GM23338 (cell line): ENCODE results near the gene ALDH1B1. TPM values are rescaled to one million over a fixed set of nuclear protein-coding genes. Genes with fewer than 3 reads are reported as not detected.

Experiments
- ATAC-seq: fragments of 200-7000 bp; cut with Tn5 transposase; 3 replicates; pipeline ENCODE4 v1.9.1; 2020
- DNase-seq: peaks from one replicate; pipeline ENCODE4 v3.0.0-alpha.2; 2015; ENCODE audit warnings: low spot score
- H2AFZ ChIP-seq: fragments of 200-600 bp; sonication (generic); 2 replicates; pipeline ENCODE4 v1.8.0; 2016; ENCODE audit warnings: antibody characterized with exemption, mild to moderate bottlenecking, moderate library complexity
- H3F3A ChIP-seq: fragments of 200-600 bp; sonication (generic); replicated peaks from 2 replicates; pipeline ENCODE4 v1.8.0; 2017; ENCODE audit warnings: antibody characterized with exemption, mixed run types, low read depth
- H3K27ac ChIP-seq: fragments of 200-600 bp; sonication (generic); 2 replicates; pipeline ENCODE4 v1.6.1; 2016; ENCODE audit warnings: low read depth
- H3K27me3 ChIP-seq: fragments of 200-600 bp; sonication (generic); 2 replicates; pipeline ENCODE4 v1.8.0; 2016; ENCODE audit warnings: mild to moderate bottlenecking, mixed run types, moderate library complexity; ENCODE audit not compliant: insufficient read depth
- H3K36me3 ChIP-seq: fragments of 200-600 bp; sonication (generic); 2 replicates; pipeline ENCODE4 v1.8.0; 2016; ENCODE audit warnings: mild to moderate bottlenecking; ENCODE audit not compliant: insufficient read depth
- H3K4me1 ChIP-seq: fragments of 200-600 bp; sonication (generic); 2 replicates; pipeline ENCODE4 v1.8.0; 2016; ENCODE audit warnings: mild to moderate bottlenecking, moderate library complexity; ENCODE audit not compliant: insufficient read depth
- H3K4me2 ChIP-seq: fragments of 200-600 bp; sonication (generic); 2 replicates; pipeline ENCODE4 v1.7.1; 2017; ENCODE audit warnings: mixed run types
- H3K4me3 ChIP-seq: fragments of 200-600 bp; sonication (generic); 2 replicates; pipeline ENCODE4 v1.6.1; 2016; ENCODE audit warnings: mixed run types
- H3K79me2 ChIP-seq: fragments of 200-600 bp; sonication (generic); replicated peaks from 2 replicates; pipeline ENCODE4 v1.8.0; 2017; ENCODE audit warnings: mild to moderate bottlenecking; ENCODE audit not compliant: insufficient read depth
- H3K9me2 ChIP-seq: fragments of 200-600 bp; sonication (generic); 2 replicates; pipeline ENCODE4 v1.8.0; 2017; ENCODE audit not compliant: insufficient read depth
- H4K20me1 ChIP-seq: fragments of 200-600 bp; sonication (generic); replicated peaks from 2 replicates; pipeline ENCODE4 v1.8.0; 2017; ENCODE audit warnings: mild to moderate bottlenecking; ENCODE audit not compliant: insufficient read depth
- H3K27ac Mint-ChIP-seq: 2 replicates; pipeline ENCODE4 v1.8.0; 2020; ENCODE audit warnings: inconsistent platforms, mild to moderate bottlenecking, moderate library complexity, mixed read lengths
- H3K27me3 Mint-ChIP-seq: 3 replicates; pipeline ENCODE4 v1.8.0; 2022; ENCODE audit warnings: low read depth, mild to moderate bottlenecking, moderate library complexity, mixed read lengths, inconsistent platforms; ENCODE audit not compliant: insufficient read depth, poor library complexity
- H3K36me3 Mint-ChIP-seq: 3 replicates; pipeline ENCODE4 v1.8.0; 2021; ENCODE audit warnings: low read depth, mild to moderate bottlenecking, inconsistent platforms, moderate library complexity, mixed read lengths
- H3K4me1 Mint-ChIP-seq: 3 replicates; pipeline ENCODE4 v1.8.0; 2020; ENCODE audit warnings: mild to moderate bottlenecking, inconsistent platforms, mixed read lengths
- H3K4me3 Mint-ChIP-seq: 3 replicates; pipeline ENCODE4 v1.8.0; 2021; ENCODE audit warnings: moderate library complexity, mild to moderate bottlenecking, inconsistent platforms, mixed read lengths
- H3K9me3 Mint-ChIP-seq: 3 replicates; pipeline ENCODE4 v1.8.0; 2020; ENCODE audit warnings: moderate library complexity, mild to moderate bottlenecking, inconsistent platforms, mixed read lengths
- CREB1 ChIP-seq: fragments of 250-450 bp; sonication (Bioruptor Pico); IDR thresholded peaks from 2 replicates; pipeline ENCODE4 v1.5.0; 2020; ENCODE audit warnings: low read depth, mild to moderate bottlenecking, moderate library complexity
- EZH2 ChIP-seq: fragments of 200-600 bp; sonication (generic); IDR thresholded peaks from one replicate; pipeline ENCODE4 v1.8.0; 2017; ENCODE audit warnings: antibody characterized with exemption, mild to moderate bottlenecking, low read depth; ENCODE audit not compliant: unreplicated experiment
- EZH2phosphoT487 ChIP-seq: fragments of 200-600 bp; sonication (generic); IDR thresholded peaks from one replicate; pipeline ENCODE4 v1.8.1; 2018; ENCODE audit warnings: antibody characterized with exemption; ENCODE audit not compliant: unreplicated experiment
- JUNB ChIP-seq: IDR thresholded peaks from one replicate; pipeline ENCODE4 v1.6.1; 2016; ENCODE audit warnings: antibody characterized with exemption; ENCODE audit not compliant: unreplicated experiment
- NANOG ChIP-seq: IDR thresholded peaks from 2 replicates; pipeline ENCODE4 v1.6.1; 2016; ENCODE audit warnings: antibody characterized with exemption, borderline replicate concordance
- POLR2AphosphoS5 ChIP-seq: IDR thresholded peaks from 2 replicates; pipeline ENCODE4 v1.6.1; 2016; ENCODE audit warnings: antibody characterized with exemption, low read depth
- STAT1 ChIP-seq: IDR thresholded peaks from one replicate; pipeline ENCODE4 v1.6.1; 2016; ENCODE audit warnings: antibody characterized with exemption; ENCODE audit not compliant: unreplicated experiment
- ZNF114 ChIP-seq: fragments of 250-450 bp; sonication (Bioruptor Pico); IDR thresholded peaks from 2 replicates; pipeline ENCODE4 v1.5.0; 2020; ENCODE audit warnings: mild to moderate bottlenecking, moderate library complexity
- ZNF331 ChIP-seq: fragments of 250-450 bp; sonication (Bioruptor Pico); IDR thresholded peaks from 2 replicates; pipeline ENCODE4 v1.5.0; 2020; ENCODE audit warnings: low read depth, mild to moderate bottlenecking, moderate library complexity
- polyA plus RNA-seq: library from polyadenylated mRNA; unstranded; fragments of >200 nt; fragmentation: Nextera tagmentation; extraction: Ambion mirVana; gene quantifications from 2 replicates; pipeline ENCODE4 v1.2.1, GENCODE V29; 2016
- total RNA-seq: library from RNA; depleted of rRNA; stranded (reverse); fragments of >200 nt; shearing (Covaris generic); gene quantifications from 2 replicates; pipeline ENCODE4 v1.2.3, GENCODE V29; 2014
- TF ChIP-seq, protein P1 (sequence below): IDR thresholded peaks from 2 replicates; pipeline ENCODE4 v1.6.1; 2016; ENCODE audit warnings: antibody characterized with exemption
- TF ChIP-seq, protein P2 (sequence below), 2 experiments: fragments of 200-600 bp in 1 of 2; sonication (generic) in 1 of 2; conservative IDR thresholded peaks; 2 replicates each; pipeline versions ENCODE4 v1.5.1 to v1.6.1; 2016 to 2017; ENCODE audit warnings: antibody characterized with exemption in 2 of 2, low read depth in 2 of 2, mild to moderate bottlenecking in 2 of 2, moderate library complexity in 1 of 2
- TF ChIP-seq, protein P3 (sequence below): IDR thresholded peaks from one replicate; pipeline ENCODE4 v1.6.1; 2018; ENCODE audit warnings: antibody characterized with exemption; ENCODE audit not compliant: unreplicated experiment
- TF ChIP-seq, protein P4 (sequence below): fragments of 250-450 bp; sonication (Bioruptor Pico); IDR thresholded peaks from 2 replicates; pipeline ENCODE4 v1.5.0; 2020; ENCODE audit warnings: mild to moderate bottlenecking, moderate library complexity

ALDH1B1 gene
- total and polyA plus RNA-seq, 2 experiments from 2014 or later = 37.5 to 74.8 TPM

DNA sequence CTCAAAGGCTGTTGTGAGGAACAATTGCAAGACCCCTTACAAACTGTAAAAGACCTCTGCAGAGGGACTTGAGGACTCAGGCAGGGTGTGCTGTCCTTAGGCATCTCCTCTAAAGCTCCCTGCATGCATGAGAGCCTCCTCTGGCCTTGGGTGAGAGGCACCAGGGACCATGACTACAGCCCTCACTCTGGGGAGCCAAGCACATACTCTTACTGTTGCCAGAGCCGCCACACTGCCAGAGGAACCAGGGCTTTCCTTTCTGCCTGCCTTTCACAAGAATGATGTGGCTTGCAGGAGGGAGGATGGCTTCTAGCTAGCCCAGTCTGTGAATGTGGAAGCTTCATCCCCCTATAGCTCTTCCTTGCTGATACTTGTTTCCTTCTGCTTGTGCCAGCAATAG is 25.9 kb downstream of the ALDH1B1 start:
- H3K36me3 ChIP-seq = no peaks in the 10 kb centered on the region
- H3K4me2 ChIP-seq = no peak overlapping the region
- Mint-ChIP-seq H3K27ac (no peak overlapping the region), H3K9me3 (no peaks in the 10 kb centered on the region), H3K36me3 (no peaks in the 10 kb centered on the region), H3K4me1 (peaks cover 56% of the 10 kb centered on the region), H3K27me3 (peaks cover 20% of the 10 kb centered on the region), H3K4me3 (no peak overlapping the region)
- H4K20me1 ChIP-seq = no peaks in the 10 kb centered on the region
- no peak overlapping the region for H2AFZ ChIP-seq
- no peak overlapping the region for H3K27ac ChIP-seq
- H3F3A ChIP-seq = peaks cover 4% of the 10 kb centered on the region; the same call in 1 of the 2 replicates
- H3K27me3 ChIP-seq = peaks cover 13% of the 10 kb centered on the region
- no peaks in the 10 kb centered on the region for H3K9me2 ChIP-seq
- DNase-seq (no peak), ATAC-seq (no peak)
- H3K4me1 ChIP-seq = peaks cover 23% of the 10 kb centered on the region
- H3K79me2 ChIP-seq = no peaks in the 10 kb centered on the region
- H3K4me3 ChIP-seq = no peak overlapping the region
- TF ChIP-seq POLR2AphosphoS5 (no peak), EZH2phosphoT487 (no peak), CREB1 (CRISPR knock-in tag) (no peak), ZNF331 (no peak), STAT1 (no peak), EZH2 (no peak), JUNB (no peak), ZNF114 (no peak), NANOG (no peak)
- TF ChIP-seq, protein P1, sequence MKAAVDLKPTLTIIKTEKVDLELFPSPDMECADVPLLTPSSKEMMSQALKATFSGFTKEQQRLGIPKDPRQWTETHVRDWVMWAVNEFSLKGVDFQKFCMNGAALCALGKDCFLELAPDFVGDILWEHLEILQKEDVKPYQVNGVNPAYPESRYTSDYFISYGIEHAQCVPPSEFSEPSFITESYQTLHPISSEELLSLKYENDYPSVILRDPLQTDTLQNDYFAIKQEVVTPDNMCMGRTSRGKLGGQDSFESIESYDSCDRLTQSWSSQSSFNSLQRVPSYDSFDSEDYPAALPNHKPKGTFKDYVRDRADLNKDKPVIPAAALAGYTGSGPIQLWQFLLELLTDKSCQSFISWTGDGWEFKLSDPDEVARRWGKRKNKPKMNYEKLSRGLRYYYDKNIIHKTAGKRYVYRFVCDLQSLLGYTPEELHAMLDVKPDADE = no peak
- TF ChIP-seq, protein P2, sequence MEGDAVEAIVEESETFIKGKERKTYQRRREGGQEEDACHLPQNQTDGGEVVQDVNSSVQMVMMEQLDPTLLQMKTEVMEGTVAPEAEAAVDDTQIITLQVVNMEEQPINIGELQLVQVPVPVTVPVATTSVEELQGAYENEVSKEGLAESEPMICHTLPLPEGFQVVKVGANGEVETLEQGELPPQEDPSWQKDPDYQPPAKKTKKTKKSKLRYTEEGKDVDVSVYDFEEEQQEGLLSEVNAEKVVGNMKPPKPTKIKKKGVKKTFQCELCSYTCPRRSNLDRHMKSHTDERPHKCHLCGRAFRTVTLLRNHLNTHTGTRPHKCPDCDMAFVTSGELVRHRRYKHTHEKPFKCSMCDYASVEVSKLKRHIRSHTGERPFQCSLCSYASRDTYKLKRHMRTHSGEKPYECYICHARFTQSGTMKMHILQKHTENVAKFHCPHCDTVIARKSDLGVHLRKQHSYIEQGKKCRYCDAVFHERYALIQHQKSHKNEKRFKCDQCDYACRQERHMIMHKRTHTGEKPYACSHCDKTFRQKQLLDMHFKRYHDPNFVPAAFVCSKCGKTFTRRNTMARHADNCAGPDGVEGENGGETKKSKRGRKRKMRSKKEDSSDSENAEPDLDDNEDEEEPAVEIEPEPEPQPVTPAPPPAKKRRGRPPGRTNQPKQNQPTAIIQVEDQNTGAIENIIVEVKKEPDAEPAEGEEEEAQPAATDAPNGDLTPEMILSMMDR (conservative IDR thresholded peaks at IDR 0.05; ENCODE audit: low read depth in 2 of 2) = no peak
- TF ChIP-seq, protein P3, sequence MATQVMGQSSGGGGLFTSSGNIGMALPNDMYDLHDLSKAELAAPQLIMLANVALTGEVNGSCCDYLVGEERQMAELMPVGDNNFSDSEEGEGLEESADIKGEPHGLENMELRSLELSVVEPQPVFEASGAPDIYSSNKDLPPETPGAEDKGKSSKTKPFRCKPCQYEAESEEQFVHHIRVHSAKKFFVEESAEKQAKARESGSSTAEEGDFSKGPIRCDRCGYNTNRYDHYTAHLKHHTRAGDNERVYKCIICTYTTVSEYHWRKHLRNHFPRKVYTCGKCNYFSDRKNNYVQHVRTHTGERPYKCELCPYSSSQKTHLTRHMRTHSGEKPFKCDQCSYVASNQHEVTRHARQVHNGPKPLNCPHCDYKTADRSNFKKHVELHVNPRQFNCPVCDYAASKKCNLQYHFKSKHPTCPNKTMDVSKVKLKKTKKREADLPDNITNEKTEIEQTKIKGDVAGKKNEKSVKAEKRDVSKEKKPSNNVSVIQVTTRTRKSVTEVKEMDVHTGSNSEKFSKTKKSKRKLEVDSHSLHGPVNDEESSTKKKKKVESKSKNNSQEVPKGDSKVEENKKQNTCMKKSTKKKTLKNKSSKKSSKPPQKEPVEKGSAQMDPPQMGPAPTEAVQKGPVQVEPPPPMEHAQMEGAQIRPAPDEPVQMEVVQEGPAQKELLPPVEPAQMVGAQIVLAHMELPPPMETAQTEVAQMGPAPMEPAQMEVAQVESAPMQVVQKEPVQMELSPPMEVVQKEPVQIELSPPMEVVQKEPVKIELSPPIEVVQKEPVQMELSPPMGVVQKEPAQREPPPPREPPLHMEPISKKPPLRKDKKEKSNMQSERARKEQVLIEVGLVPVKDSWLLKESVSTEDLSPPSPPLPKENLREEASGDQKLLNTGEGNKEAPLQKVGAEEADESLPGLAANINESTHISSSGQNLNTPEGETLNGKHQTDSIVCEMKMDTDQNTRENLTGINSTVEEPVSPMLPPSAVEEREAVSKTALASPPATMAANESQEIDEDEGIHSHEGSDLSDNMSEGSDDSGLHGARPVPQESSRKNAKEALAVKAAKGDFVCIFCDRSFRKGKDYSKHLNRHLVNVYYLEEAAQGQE = no peak
- TF ChIP-seq, protein P4, sequence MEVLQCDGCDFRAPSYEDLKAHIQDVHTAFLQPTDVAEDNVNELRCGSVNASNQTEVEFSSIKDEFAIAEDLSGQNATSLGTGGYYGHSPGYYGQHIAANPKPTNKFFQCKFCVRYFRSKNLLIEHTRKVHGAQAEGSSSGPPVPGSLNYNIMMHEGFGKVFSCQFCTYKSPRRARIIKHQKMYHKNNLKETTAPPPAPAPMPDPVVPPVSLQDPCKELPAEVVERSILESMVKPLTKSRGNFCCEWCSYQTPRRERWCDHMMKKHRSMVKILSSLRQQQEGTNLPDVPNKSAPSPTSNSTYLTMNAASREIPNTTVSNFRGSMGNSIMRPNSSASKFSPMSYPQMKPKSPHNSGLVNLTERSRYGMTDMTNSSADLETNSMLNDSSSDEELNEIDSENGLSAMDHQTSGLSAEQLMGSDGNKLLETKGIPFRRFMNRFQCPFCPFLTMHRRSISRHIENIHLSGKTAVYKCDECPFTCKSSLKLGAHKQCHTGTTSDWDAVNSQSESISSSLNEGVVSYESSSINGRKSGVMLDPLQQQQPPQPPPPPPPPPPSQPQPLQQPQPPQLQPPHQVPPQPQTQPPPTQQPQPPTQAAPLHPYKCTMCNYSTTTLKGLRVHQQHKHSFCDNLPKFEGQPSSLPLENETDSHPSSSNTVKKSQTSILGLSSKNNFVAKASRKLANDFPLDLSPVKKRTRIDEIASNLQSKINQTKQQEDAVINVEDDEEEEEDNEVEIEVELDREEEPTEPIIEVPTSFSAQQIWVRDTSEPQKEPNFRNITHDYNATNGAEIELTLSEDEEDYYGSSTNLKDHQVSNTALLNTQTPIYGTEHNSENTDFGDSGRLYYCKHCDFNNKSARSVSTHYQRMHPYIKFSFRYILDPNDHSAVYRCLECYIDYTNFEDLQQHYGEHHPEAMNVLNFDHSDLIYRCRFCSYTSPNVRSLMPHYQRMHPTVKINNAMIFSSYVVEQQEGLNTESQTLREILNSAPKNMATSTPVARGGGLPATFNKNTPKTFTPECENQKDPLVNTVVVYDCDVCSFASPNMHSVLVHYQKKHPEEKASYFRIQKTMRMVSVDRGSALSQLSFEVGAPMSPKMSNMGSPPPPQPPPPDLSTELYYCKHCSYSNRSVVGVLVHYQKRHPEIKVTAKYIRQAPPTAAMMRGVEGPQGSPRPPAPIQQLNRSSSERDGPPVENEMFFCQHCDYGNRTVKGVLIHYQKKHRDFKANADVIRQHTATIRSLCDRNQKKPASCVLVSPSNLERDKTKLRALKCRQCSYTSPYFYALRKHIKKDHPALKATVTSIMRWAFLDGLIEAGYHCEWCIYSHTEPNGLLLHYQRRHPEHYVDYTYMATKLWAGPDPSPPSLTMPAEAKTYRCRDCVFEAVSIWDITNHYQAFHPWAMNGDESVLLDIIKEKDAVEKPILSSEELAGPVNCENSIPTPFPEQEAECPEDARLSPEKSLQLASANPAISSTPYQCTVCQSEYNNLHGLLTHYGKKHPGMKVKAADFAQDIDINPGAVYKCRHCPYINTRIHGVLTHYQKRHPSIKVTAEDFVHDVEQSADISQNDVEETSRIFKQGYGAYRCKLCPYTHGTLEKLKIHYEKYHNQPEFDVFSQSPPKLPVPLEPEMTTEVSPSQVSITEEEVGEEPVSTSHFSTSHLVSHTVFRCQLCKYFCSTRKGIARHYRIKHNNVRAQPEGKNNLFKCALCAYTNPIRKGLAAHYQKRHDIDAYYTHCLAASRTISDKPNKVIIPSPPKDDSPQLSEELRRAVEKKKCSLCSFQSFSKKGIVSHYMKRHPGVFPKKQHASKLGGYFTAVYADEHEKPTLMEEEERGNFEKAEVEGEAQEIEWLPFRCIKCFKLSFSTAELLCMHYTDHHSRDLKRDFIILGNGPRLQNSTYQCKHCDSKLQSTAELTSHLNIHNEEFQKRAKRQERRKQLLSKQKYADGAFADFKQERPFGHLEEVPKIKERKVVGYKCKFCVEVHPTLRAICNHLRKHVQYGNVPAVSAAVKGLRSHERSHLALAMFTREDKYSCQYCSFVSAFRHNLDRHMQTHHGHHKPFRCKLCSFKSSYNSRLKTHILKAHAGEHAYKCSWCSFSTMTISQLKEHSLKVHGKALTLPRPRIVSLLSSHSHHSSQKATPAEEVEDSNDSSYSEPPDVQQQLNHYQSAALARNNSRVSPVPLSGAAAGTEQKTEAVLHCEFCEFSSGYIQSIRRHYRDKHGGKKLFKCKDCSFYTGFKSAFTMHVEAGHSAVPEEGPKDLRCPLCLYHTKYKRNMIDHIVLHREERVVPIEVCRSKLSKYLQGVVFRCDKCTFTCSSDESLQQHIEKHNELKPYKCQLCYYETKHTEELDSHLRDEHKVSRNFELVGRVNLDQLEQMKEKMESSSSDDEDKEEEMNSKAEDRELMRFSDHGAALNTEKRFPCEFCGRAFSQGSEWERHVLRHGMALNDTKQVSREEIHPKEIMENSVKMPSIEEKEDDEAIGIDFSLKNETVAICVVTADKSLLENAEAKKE (CRISPR knock-in tag) = no peak
